ENCODE measurements around the gene RNPEPL1. TPM values are rescaled to one million over a fixed set of nuclear protein-coding genes. Genes with fewer than 3 reads are reported as not detected.

The RNPEPL1 gene
- total RNA-seq, 1 donor from 2014 or later, result 91.8 TPM

DNA sequence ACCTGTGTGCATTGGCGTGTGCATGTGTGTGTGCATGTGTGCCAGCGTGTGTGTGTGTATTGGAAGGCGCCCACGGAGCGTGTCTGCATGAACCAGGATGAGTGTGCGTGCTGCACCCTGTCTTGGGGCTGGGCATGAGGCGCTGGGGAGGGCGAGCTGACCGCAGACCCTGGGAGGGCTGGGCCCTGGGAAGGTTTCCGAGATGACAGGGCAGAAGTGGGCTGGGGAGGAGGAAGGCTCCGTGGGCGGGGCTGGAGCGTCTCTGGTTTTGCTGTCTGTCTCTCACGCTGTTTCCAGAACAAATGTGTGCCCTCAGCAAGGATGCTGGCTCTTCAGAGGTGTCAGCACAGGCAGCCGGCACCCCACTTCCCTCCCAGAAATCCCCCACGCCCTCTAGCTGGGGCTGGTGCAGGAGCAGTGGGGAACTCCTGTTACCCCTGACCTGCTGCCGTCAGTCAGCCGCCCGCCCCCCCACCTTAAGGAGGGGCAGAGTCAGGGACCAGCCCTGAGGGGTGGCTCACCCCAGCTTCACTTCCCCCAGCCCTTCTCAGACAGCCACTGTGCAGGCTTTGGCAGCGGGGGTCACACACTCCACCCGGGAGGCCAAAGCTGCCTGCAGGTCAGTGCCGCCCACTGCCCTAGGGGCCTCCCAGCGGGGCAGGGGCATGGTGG, 56.8 kb downstream of the RNPEPL1 start, which contains the start of gene GPR35:
Gene GPR35, plus strand, starts transcription at position 531 of the 672 bp plus-strand sequence. CDS start 4,473 bp downstream, outside the sequence.
- peak; percentile 34 for DNase-seq (ENCODE audit: low spot score)

DNA sequence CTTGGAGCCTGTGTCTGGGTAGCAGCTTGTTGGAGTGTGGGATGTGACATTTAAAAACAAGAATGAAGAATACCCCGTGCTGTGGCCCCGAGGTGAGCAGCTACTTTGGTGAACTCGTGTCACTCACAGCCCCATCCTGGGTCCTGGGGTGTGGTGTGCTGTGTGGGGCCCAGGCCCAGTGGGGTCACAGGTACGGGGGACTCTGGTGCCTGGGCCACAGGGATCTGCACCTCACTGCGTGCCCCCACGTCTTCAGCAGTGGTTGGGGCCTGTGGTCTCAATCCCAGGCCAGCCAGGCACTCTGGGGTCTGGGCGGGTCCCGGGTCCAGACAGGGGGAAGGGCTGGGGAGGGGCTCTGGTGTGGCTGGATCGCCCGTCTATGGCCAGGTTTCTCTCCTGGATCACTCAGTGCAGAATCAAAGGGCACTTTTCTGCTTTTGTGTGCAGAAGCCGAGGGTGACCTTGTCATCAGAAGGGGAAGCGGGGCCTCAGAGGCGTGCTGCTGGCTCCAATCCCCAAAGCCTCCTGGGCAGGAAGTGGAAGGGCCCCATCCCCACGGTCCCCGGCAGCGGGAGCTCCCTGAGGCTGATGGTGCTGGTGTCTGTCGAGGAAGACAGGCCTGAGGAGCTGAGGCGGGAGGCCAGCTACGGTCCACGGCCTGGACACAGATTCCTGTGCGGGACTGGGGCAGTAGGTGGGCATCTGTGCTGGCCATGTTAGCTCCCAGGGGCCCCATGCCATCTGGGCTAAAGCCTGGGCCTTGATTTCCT, 58.4 kb downstream of the RNPEPL1 start:
- no peak for DNase-seq (ENCODE audit: low spot score)

- no peak for DNase-seq (ENCODE audit: low spot score)
These were observed 59.6 kb downstream of the RNPEPL1 start for GRCh38 chr2:240627736-240628506.

- no peak for DNase-seq (ENCODE audit: low spot score)
These were observed 60.2 kb downstream of the RNPEPL1 start for GRCh38 chr2:240628507-240628807.

DNA sequence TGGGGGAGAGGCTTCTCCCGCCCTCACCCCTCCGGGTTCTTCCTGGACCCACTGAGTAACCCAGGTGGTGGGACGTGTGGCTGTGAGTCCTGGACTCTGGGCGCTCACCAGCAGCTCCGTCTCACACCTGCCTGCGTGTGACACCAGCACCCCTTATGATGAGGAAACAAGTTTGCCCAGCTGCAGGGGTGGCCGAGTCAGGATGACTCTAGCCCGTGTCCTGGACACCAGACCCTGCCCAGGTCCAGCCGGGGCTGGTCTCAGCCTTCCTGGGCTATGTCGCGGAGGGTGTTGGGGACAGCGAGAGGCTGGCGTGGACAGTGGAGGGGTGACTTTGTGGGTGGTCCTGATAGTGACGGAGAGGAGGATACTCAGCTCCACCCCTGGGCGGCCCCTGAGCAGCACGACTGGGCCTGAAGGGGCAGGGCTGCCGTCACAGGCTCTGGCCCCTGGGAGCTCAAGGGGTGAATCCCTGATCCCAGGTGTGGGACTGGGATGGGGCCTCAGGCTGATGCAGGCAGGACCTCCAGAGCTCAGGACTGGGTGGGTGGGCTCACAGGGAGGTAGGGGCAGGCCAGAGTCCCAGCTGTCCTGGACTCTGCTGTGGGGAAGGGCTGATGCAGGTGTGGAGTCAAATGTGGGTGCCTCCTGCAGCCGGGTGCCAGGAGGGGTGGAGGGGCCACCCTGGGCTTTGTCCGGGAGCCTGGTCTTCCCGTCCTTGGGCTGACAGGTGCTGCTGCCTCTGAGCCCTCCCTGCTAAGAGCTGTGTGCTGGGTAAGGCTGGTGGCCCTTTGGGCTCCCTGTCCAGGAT, 60.7 kb downstream of the RNPEPL1 start:
- DNase-seq (ENCODE audit: low spot score), result no peak

DNA sequence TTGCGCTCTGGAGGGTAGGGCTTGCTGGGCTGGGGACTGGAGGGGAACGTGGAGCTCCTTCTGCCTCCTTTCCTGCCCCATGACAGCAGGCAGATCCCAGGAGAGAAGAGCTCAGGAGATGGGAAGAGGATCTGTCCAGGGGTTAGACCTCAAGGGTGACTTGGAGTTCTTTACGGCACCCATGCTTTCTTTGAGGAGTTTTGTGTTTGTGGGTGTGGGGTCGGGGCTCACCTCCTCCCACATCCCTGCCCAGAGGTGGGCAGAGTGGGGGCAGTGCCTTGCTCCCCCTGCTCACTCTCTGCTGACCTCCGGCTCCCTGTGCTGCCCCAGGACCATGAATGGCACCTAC, 61.3 kb downstream of the RNPEPL1 start:
- DNase-seq (ENCODE audit: low spot score), result no peak

- DNase-seq (ENCODE audit: low spot score), result no peak
These were observed 61.9 kb downstream of the RNPEPL1 start for GRCh38 chr2:240629968-240630770.

Other genes starting within 250 kb of the RNPEPL1 start
- 65.7 TPM for gene GPC1, start 132.8 kb upstream of the RNPEPL1 start, total RNA-seq
- gene ANKMY1, start 10.5 kb upstream of the RNPEPL1 start, total RNA-seq, result 25.6 TPM
- 4.0 TPM for gene DUSP28, start 8.1 kb upstream of the RNPEPL1 start, total RNA-seq
- gene CAPN10, start 18.2 kb downstream of the RNPEPL1 start, total RNA-seq, result 56.1 TPM
- 71.2 TPM for gene GPR35, start 57.0 kb downstream of the RNPEPL1 start, total RNA-seq
- gene AQP12B, start 114.4 kb downstream of the RNPEPL1 start, total RNA-seq, result not detected
- not detected for gene AQP12A, start 123.4 kb downstream of the RNPEPL1 start, total RNA-seq

Data from mucosa of gallbladder (tissue), 1 donor.